PC-3 (cell line): ENCODE data around the gene LURAP1L. TPM values are rescaled to one million over a fixed set of nuclear protein-coding genes. Genes with fewer than 3 reads are reported as not detected.

Experiments used
- ATAC-seq: fragments of 200-7000 bp; cut with Tn5 transposase; 2 replicates; pipeline ENCODE4 v1.9.1; 2020; ENCODE audit warnings: mild to moderate bottlenecking, moderate library complexity
- Bru-seq: library from RNA; stranded (reverse); fragments of 400-500 nt; gene quantifications from one replicate; lab custom pipeline; 2021; lab: Mats Ljungman, UMichigan
- BruChase-seq, 2 experiments: library from RNA; stranded (reverse); fragments of 400-500 nt; gene quantifications; one replicate each; lab custom pipeline; 2021; lab: Mats Ljungman, UMichigan
- BruUV-seq: library from RNA; stranded (reverse); fragments of 400-500 nt; replicated peaks from 2 replicates; lab custom pipeline; 2021; lab: Mats Ljungman, UMichigan
- CTCF ChIA-PET: fragments of 300-600 bp; sonication (Branson Sonifier 250); formaldehyde crosslinking; loops from one replicate; lab custom pipeline; 2022; ENCODE audit warnings: antibody characterized with exemption; lab: Charles Lee
- POLR2A ChIA-PET: fragments of 300-600 bp; sonication (Branson Sonifier 250); formaldehyde crosslinking; loops from one replicate; lab custom pipeline; 2022; ENCODE audit warnings: antibody characterized with exemption; ENCODE audit not compliant: unreplicated experiment; lab: Charles Lee
- DNase-seq: peaks from one replicate; pipeline ENCODE4 v3.0.0-alpha.2; 2015
- H2AFZ ChIP-seq: fragments of 300-600 bp; sonication (generic); 2 replicates; pipeline ENCODE4 v1.6.0; 2016; ENCODE audit warnings: antibody characterized with exemption, low read length
- H3F3A ChIP-seq: fragments of 300-600 bp; sonication (generic); one replicate; pipeline ENCODE4 v1.6.0; 2017; ENCODE audit warnings: antibody characterized with exemption, low read length, control low read depth, mild to moderate bottlenecking; ENCODE audit not compliant: unreplicated experiment
- H3K27ac ChIP-seq: fragments of 300-600 bp; sonication (generic); 2 replicates; pipeline ENCODE4 v1.5.1; 2016; ENCODE audit warnings: mild to moderate bottlenecking, low read length
- H3K27me3 ChIP-seq: fragments of 300-600 bp; sonication (generic); 2 replicates; pipeline ENCODE4 v1.6.1; 2016; ENCODE audit warnings: low read length, mixed read lengths
- H3K36me3 ChIP-seq: fragments of 300-600 bp; sonication (generic); 2 replicates; pipeline ENCODE4 v1.6.1; 2016; ENCODE audit warnings: low read depth, mixed run types, low read length, mixed read lengths
- H3K4me1 ChIP-seq: fragments of 300-600 bp; sonication (generic); 2 replicates; pipeline ENCODE4 v1.5.1; 2016; ENCODE audit warnings: low read length; ENCODE audit not compliant: insufficient read depth
- H3K4me2 ChIP-seq: fragments of 300-600 bp; sonication (generic); 2 replicates; pipeline ENCODE4 v1.6.0; 2016; ENCODE audit warnings: low read length
- H3K4me3 ChIP-seq: fragments of 300-600 bp; sonication (generic); 2 replicates; pipeline ENCODE4 v1.5.1; 2016; ENCODE audit warnings: mild to moderate bottlenecking, low read length, mixed read lengths
- H3K79me2 ChIP-seq: fragments of 300-600 bp; sonication (generic); 2 replicates; pipeline ENCODE4 v1.6.1; 2017; ENCODE audit warnings: low read length, mixed read lengths
- H3K9ac ChIP-seq: fragments of 300-600 bp; sonication (generic); 2 replicates; pipeline ENCODE4 v1.6.0; 2016; ENCODE audit warnings: mild to moderate bottlenecking, low read length
- H3K9me2 ChIP-seq: fragments of 300-600 bp; sonication (generic); replicated peaks from 2 replicates; pipeline ENCODE4 v1.6.1; 2016; ENCODE audit warnings: mixed run types, low read length, mixed read lengths
- H3K9me3 ChIP-seq: fragments of 300-600 bp; sonication (generic); 2 replicates; pipeline ENCODE4 v1.6.1; 2016; ENCODE audit warnings: low read length, mixed read lengths
- H4K20me1 ChIP-seq: fragments of 300-600 bp; sonication (generic); 2 replicates; pipeline ENCODE4 v1.6.1; 2016; ENCODE audit warnings: low read length, mixed read lengths
- CTCF ChIP-seq: fragments of 300-600 bp; sonication (generic); conservative IDR thresholded peaks from 2 replicates; pipeline ENCODE4 v1.5.1; 2017; ENCODE audit warnings: antibody characterized with exemption, low read depth, mild to moderate bottlenecking, low read length
- EZH2 ChIP-seq: fragments of 300-600 bp; sonication (generic); IDR thresholded peaks from one replicate; pipeline ENCODE4 v1.6.1; 2017; ENCODE audit warnings: antibody characterized with exemption, mild to moderate bottlenecking, low read length; ENCODE audit not compliant: unreplicated experiment
- EZH2phosphoT487 ChIP-seq: fragments of 300-600 bp; sonication (generic); IDR thresholded peaks from 2 replicates; pipeline ENCODE4 v1.6.1; 2018; ENCODE audit warnings: mild to moderate bottlenecking, antibody characterized with exemption, low read length, borderline replicate concordance
- intact Hi-C: fragments of 100-400 bp; cut with micrococcal nuclease; formaldehyde crosslinking; loops from 2 replicates; pipeline ENCODE4 v1.9.0; 2023
- long read RNA-seq: library from polyadenylated mRNA; unstranded; transcript quantifications from one replicate; pipeline ENCODE4 v2.0.0, GENCODE V29; 2021; ENCODE audit not compliant: unreplicated experiment
- total RNA-seq: library from RNA; depleted of rRNA; stranded (reverse); fragments of >200 nt; gene quantifications from 2 replicates; pipeline ENCODE4 v1.2.3, GENCODE V29; 2014; rRNA removed

LURAP1L gene
- total RNA-seq (16.4 and 16.9 TPM in 2 replicates), Bru-seq, nascent RNA (percentile 95 among the genes with signal in this experiment), BruChase-seq, experiment 1, labeled RNA remaining after a 6-hour chase (percentile 71 among the genes with signal in this experiment), BruChase-seq, experiment 2, labeled RNA remaining after a 2-hour chase (percentile 91 among the genes with signal in this experiment)
- long read RNA-seq, transcript LURAP1L-201 (2 exons, 1,753 nt), result major isoform, 77 of 124 reads
- long read RNA-seq, transcript LURAP1L-202 (2 exons, 739 nt), result minor isoform, 10 of 124 reads
- long read RNA-seq, partial matches to known transcripts, result 0 of 124 reads
- long read RNA-seq, other reads (novel, unspliced or antisense), result 37 of 124 reads

- H3K27me3 ChIP-seq, result no peaks in the 10 kb centered on the region
- BruUV-seq, result TSS peak; percentile 84
- DNase-seq (peak; percentile 78), ATAC-seq (peak; percentile 46)
- H3K4me3 ChIP-seq, result peak within 1 kb of the TSS; percentile 86
- peak within 1 kb of the TSS; percentile 92 for H3K27ac ChIP-seq
- no peaks in the 10 kb centered on the region for H4K20me1 ChIP-seq
- H2AFZ ChIP-seq, result peak within 1 kb of the TSS; percentile 60
- TF ChIP-seq EZH2, result no peak
- TF ChIP-seq CTCF, result no peak
- no peak for TF ChIP-seq EZH2phosphoT487
- H3K9me2 ChIP-seq, result no peaks in the 10 kb centered on the region
- peaks cover 6% of the 10 kb centered on the region for H3F3A ChIP-seq
- ChIA-PET CTCF (interaction anchor here (0.7 to 2.3 kb wide), 2 partner anchors 39 to 110 kb away, joined by 3 to 11 read pairs; no protein-coding TSS in a partner anchor), POLR2A (interaction anchor here (0.5 to 1.0 kb wide), 5 partner anchors 9 to 82 kb away, joined by 3 to 14 read pairs (median 4); no protein-coding TSS in a partner anchor)
- H3K9me3 ChIP-seq, result no peaks in the 10 kb centered on the region
- H3K9ac ChIP-seq, result peak within 1 kb of the TSS; percentile 98
- intact Hi-C loops, result loop anchor here (1.0 kb wide), 1 partner anchor 52 kb away; no protein-coding TSS in a partner anchor
- H3K36me3 ChIP-seq, result no peaks in the 10 kb centered on the region
- H3K4me2 ChIP-seq, result peak within 1 kb of the TSS; percentile 81
- peaks cover 25% of the 10 kb centered on the region for H3K4me1 ChIP-seq
- peaks cover 49% of the 10 kb centered on the region for H3K79me2 ChIP-seq
Observed at GRCh38 chr9:12774861-12775678, at the start of gene LURAP1L. LURAP1L (plus strand) TSS chr9:12775020; CDS start chr9:12775716, 696 bp downstream.

- ChIA-PET POLR2A (no interaction called here), CTCF (no interaction called here)
- intact Hi-C loops, result no loop called here
Observed at GRCh38 chr9:12726795-12727194, 48.0 kb upstream of the LURAP1L start.

More at GRCh38 chr9:12726795-12727194, 48.0 kb upstream of the LURAP1L start:
- H3K27ac ChIP-seq, result no peak overlapping the region
- ATAC-seq (no peak), DNase-seq (no peak)
- TF ChIP-seq EZH2, result no peak
- no peak for TF ChIP-seq CTCF
- no peak for TF ChIP-seq EZH2phosphoT487
- H3K9me2 ChIP-seq, result no peaks in the 10 kb centered on the region
- no peaks in the 10 kb centered on the region for H3K9me3 ChIP-seq
- H2AFZ ChIP-seq, result no peak overlapping the region
- no peaks in the 10 kb centered on the region for H4K20me1 ChIP-seq
- H3K4me3 ChIP-seq, result no peak overlapping the region
- H3K36me3 ChIP-seq, result no peaks in the 10 kb centered on the region
- no peaks in the 10 kb centered on the region for H3K27me3 ChIP-seq
- no peak overlapping the region for H3K4me2 ChIP-seq
- peaks cover 23% of the 10 kb centered on the region for H3K4me1 ChIP-seq
- H3K79me2 ChIP-seq, result no peaks in the 10 kb centered on the region
- no TSS peak for BruUV-seq
- H3K9ac ChIP-seq, result no peak overlapping the region
- H3F3A ChIP-seq, result no peaks in the 10 kb centered on the region
